H1 (cell line): ENCODE results near the gene NFIA. TPM values are rescaled to one million over a fixed set of nuclear protein-coding genes. Genes with fewer than 3 reads are reported as not detected.

Experiments
- GABPA ChIP-seq: IDR thresholded peaks from 2 replicates; pipeline ENCODE4 v1.6.1; 2011; ENCODE audit warnings: mild to moderate bottlenecking, low read length, moderate library complexity, borderline replicate concordance; ENCODE audit not compliant: insufficient read depth
- KDM5A ChIP-seq: fragments of 200-600 bp; IDR thresholded peaks from 2 replicates; pipeline ENCODE4 v1.7.1; 2012; ENCODE audit warnings: mild to moderate bottlenecking, low read length, inconsistent platforms, mixed read lengths
- polyA plus RNA-seq, 7 experiments: library from polyadenylated mRNA; depleted of rRNA in 3 of 7; stranded (reverse) in 5 of 7; unstranded in 2 of 7; fragments of >200 nt in 5 of 7; fragments of 200-250 nt in 2 of 7; gene quantifications; 1 replicate in 5 of 7; 2 replicates in 1 of 7; 4 replicates in 1 of 7; pipeline versions ENCODE4 v1.2.1 to v1.2.3, GENCODE V29; 2011 to 2013; ENCODE audit warnings: missing spikeins in 2 of 7, mixed read lengths in 2 of 7
- total RNA-seq: library from RNA; stranded (reverse); fragmentation: NEBNext Ultra II Directional; extraction: Animal tissue kit (Norgen Biotek cat#: 25700); gene quantifications from 2 replicates; pipeline ENCODE4 v1.2.1, GENCODE V29; 2021

Gene NFIA
- total and polyA plus RNA-seq, 2 of the 8 experiments (the other 6 are each of a cell fraction or from before 2014, with no cell fraction given) = 1.8 to 2.3 TPM

DNA sequence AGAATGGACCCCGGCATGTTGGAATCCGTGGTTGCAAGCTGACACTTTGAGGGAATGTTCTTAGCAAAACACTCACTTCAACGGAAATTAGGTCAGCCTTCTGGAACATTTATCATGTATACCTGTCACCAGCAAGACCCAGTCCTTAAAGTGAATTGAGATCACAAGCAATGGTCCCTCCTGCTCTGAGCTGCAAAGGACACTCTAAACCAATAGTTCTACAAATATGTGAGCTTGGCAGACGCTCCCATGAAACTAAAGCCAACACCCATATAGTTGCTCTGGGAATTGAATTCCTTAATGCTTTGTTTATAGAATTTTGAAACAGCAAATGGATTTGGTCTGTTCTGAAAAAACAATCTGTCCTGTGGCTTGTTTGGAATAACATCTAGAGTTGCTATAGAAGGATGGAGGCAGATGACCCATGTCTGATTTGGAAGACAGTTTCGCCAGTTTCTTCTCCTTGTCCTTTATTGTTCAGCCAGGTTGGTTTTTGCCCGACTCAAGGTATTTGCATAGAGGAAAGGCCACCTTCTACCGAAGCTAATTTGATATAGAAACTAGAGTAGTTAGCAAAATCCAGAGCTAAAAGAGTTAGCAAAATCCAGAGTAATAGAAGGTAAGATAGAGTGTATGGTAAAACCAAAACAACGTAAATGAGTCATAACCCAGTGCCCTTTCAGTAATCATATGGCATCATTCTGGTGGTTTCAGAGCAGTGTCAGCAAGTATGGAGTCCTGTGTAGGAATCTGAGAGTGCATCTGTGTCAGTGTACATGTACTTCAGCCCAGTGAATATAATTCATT, 236.2 kb downstream of the NFIA start (continued):
- TF ChIP-seq GABPA (no peak), KDM5A (no peak)
